HepG2 (cell line): ENCODE results near the gene ABCB8. TPM values are rescaled to one million over a fixed set of nuclear protein-coding genes. Genes with fewer than 3 reads are reported as not detected.

Experiments used
- ATRX ChIP-seq: sonication (generic); formaldehyde crosslinking; IDR thresholded peaks from 2 replicates; pipeline ENCODE4 v1.4.0; 2020; ENCODE audit warnings: missing genetic modification reagents, borderline replicate concordance
- ELF3 ChIP-seq: IDR thresholded peaks from 2 replicates; pipeline ENCODE4 v1.6.1; 2016; ENCODE audit warnings: missing genetic modification reagents, missing compliant biosample characterization
- HNF4G ChIP-seq, 2 experiments: sonication (generic) in 1 of 2; formaldehyde crosslinking in 1 of 2; IDR thresholded peaks; 2 replicates each; pipeline versions ENCODE4 v1.4.0 to v1.6.1; 2011 to 2020; ENCODE audit warnings: borderline replicate concordance in 2 of 2, low read depth in 2 of 2, mild to moderate bottlenecking in 2 of 2, low read length in 1 of 2, missing genetic modification reagents in 1 of 2, moderate library complexity in 1 of 2
- NFKB2 ChIP-seq: sonication (generic); formaldehyde crosslinking; IDR thresholded peaks from 2 replicates; pipeline ENCODE4 v1.4.0; 2020; ENCODE audit warnings: missing genetic modification reagents, borderline replicate concordance
- PHF21A ChIP-seq: sonication (generic); formaldehyde crosslinking; IDR thresholded peaks from 2 replicates; pipeline ENCODE4 v1.5.0; 2020; ENCODE audit warnings: mild to moderate bottlenecking, missing genetic modification reagents
- SALL2 ChIP-seq: sonication (generic); formaldehyde crosslinking; IDR thresholded peaks from 2 replicates; pipeline ENCODE4 v1.8.1; 2023; ENCODE audit warnings: mild to moderate bottlenecking, missing genetic modification reagents, inconsistent platforms
- SATB2 ChIP-seq: sonication (generic); formaldehyde crosslinking; IDR thresholded peaks from 2 replicates; pipeline ENCODE4 v1.5.0; 2020; ENCODE audit warnings: missing genetic modification reagents
- SP4 ChIP-seq: sonication (generic); formaldehyde crosslinking; IDR thresholded peaks from 2 replicates; pipeline ENCODE4 v1.8.1; 2023; ENCODE audit warnings: mild to moderate bottlenecking, missing genetic modification reagents
- SYNCRIP ChIP-seq: fragments of 200-400 bp; formaldehyde crosslinking; IDR thresholded peaks from 2 replicates; pipeline ENCODE4 v1.6.1; 2018; ENCODE audit warnings: mild to moderate bottlenecking, low read depth, low read length; ENCODE audit not compliant: insufficient read depth
- TBL1XR1 ChIP-seq: fragments of 150-350 bp; IDR thresholded peaks from 2 replicates; pipeline ENCODE4 v1.6.1; 2014; ENCODE audit warnings: borderline replicate concordance, low read length; ENCODE audit not compliant: partially characterized antibody
- THAP11 ChIP-seq: IDR thresholded peaks from 2 replicates; pipeline ENCODE4 v1.6.1; 2016; ENCODE audit warnings: missing biosample characterization, missing genetic modification reagents
- TP53 ChIP-seq: sonication (generic); formaldehyde crosslinking; conservative IDR thresholded peaks from 2 replicates; pipeline ENCODE4 v1.4.0; 2020; ENCODE audit warnings: missing genetic modification reagents
- ZFX ChIP-seq: sonication (generic); formaldehyde crosslinking; IDR thresholded peaks from 2 replicates; pipeline ENCODE4 v1.4.0; 2020; ENCODE audit warnings: mild to moderate bottlenecking, low read depth, missing genetic modification reagents, moderate library complexity
- ZKSCAN1 ChIP-seq: fragments of 150-350 bp; IDR thresholded peaks from 2 replicates; pipeline ENCODE4 v1.6.1; 2014; ENCODE audit warnings: low read length
- ZNF232 ChIP-seq: sonication (generic); formaldehyde crosslinking; IDR thresholded peaks from 2 replicates; pipeline ENCODE4 v1.4.0; 2020; ENCODE audit warnings: missing genetic modification reagents, borderline replicate concordance
- ZNF317 ChIP-seq: sonication (generic); formaldehyde crosslinking; IDR thresholded peaks from 2 replicates; pipeline ENCODE4 v1.5.0; 2020; ENCODE audit warnings: mild to moderate bottlenecking, missing genetic modification reagents
- ZNF451 ChIP-seq: sonication (generic); formaldehyde crosslinking; IDR thresholded peaks from 2 replicates; pipeline ENCODE4 v1.5.0; 2020; ENCODE audit warnings: mild to moderate bottlenecking, missing genetic modification reagents
- ZNF558 ChIP-seq: sonication (generic); formaldehyde crosslinking; IDR thresholded peaks from 2 replicates; pipeline ENCODE4 v1.9.0; 2022; ENCODE audit warnings: mild to moderate bottlenecking, missing genetic modification reagents, borderline replicate concordance
- ZNF564 ChIP-seq: sonication (generic); formaldehyde crosslinking; IDR thresholded peaks from 2 replicates; pipeline ENCODE4 v1.8.1; 2023; ENCODE audit warnings: mild to moderate bottlenecking, missing genetic modification reagents
- ZNF747 ChIP-seq: sonication (generic); formaldehyde crosslinking; IDR thresholded peaks from 2 replicates; pipeline ENCODE4 v1.8.1; 2023; ENCODE audit warnings: missing genetic modification reagents, mild to moderate bottlenecking, borderline replicate concordance
- ZNF776 ChIP-seq: sonication (generic); formaldehyde crosslinking; IDR thresholded peaks from 2 replicates; pipeline ENCODE4 v1.4.0; 2020; ENCODE audit warnings: mild to moderate bottlenecking, missing genetic modification reagents
- ZSCAN12 ChIP-seq: sonication (generic); formaldehyde crosslinking; IDR thresholded peaks from 2 replicates; pipeline ENCODE4 v1.9.0; 2021; ENCODE audit warnings: mild to moderate bottlenecking, missing genetic modification reagents
- polyA plus RNA-seq, 8 experiments: library from polyadenylated mRNA; depleted of rRNA in 3 of 8; stranded (reverse) in 7 of 8; unstranded in 1 of 8; fragments of >200 nt; fragmentation: Illumina TruSeq in 4 of 8; extraction: Trizol in 4 of 8; gene quantifications; 2 replicates each; pipeline versions ENCODE4 v1.2.1 to v1.2.3, GENCODE V29; 2011 to 2016; ENCODE audit warnings: low read depth in 4 of 8, missing spikeins in 1 of 8, mixed read lengths in 1 of 8; ENCODE audit not compliant: insufficient read depth in 1 of 8
- total RNA-seq, 5 experiments: library from RNA; depleted of rRNA; stranded (reverse); fragments of >200 nt; fragmentation: Illumina TruSeq; extraction: Trizol; gene quantifications; 2 replicates each; pipeline ENCODE4 v1.2.3, GENCODE V29; 2016; ENCODE audit warnings: low read depth in 1 of 5
- TF ChIP-seq, protein P1 (sequence below): IDR thresholded peaks from 2 replicates; pipeline ENCODE4 v1.6.1; 2012; ENCODE audit warnings: inconsistent platforms
- TF ChIP-seq, protein P2 (sequence below): sonication (generic); formaldehyde crosslinking; IDR thresholded peaks from 2 replicates; pipeline ENCODE4 v1.8.0; 2022; ENCODE audit warnings: low read depth, missing genetic modification reagents
- TF ChIP-seq, protein P3 (sequence below): sonication (generic); formaldehyde crosslinking; IDR thresholded peaks from 2 replicates; pipeline ENCODE4 v1.4.0; 2020; ENCODE audit warnings: missing genetic modification reagents
- TF ChIP-seq, protein P4 (sequence below): sonication (generic); formaldehyde crosslinking; IDR thresholded peaks from 2 replicates; pipeline ENCODE4 v1.4.0; 2020; ENCODE audit warnings: low read depth, mild to moderate bottlenecking, missing genetic modification reagents

Gene ABCB8
- total and polyA plus RNA-seq, 2 of the 13 experiments (the other 11 are each of a cell fraction or from before 2014, with no cell fraction given), result 6.6 to 16.7 TPM

DNA sequence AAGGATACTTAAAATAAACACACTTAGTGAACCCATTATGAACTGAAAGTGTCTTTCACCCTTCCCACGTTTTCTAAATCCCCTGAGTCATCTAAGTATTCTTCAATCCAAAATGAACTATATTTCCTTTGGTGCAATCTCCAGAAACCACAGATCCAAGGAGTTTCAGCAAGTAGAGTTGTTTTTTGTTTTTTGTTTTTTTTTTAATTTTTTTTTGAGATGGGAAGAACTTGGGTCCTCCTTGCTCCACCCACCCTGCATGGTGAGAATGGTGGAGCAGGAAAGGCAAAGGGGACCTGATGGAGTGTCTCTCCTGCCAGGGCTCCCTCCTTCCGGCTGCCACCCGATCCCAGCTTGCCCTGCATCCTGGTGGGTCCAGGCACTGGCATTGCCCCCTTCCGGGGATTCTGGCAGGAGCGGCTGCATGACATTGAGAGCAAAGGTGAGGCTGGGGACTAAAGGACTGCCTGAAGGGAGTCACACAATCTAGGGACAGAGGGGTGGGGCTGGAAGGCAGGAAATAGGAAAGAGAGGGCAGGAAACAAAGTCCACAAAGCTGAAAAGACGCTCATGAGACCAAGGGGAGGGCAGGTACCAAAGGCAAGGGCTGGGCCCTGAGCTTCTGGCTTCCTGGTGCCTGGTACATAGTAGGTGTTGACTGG lies 16.1 kb upstream of the ABCB8 start (continued):
- TF ChIP-seq ZFX (CRISPR knock-in tag) (peak; percentile 70), ATRX (no peak), TBL1XR1 (no peak), ZNF317 (CRISPR knock-in tag) (no peak), SYNCRIP (no peak), NFKB2 (CRISPR knock-in tag) (no peak), ZNF451 (CRISPR knock-in tag) (no peak), PHF21A (CRISPR knock-in tag) (peak; percentile 71), HNF4G (IDR thresholded peaks at IDR 0.05; ENCODE audit: borderline replicate concordance, low read depth, low read length) (peak; percentile 51; the same call in 1 of the 2 replicates), HNF4G (CRISPR knock-in tag; IDR thresholded peaks at IDR 0.05; ENCODE audit: borderline replicate concordance, low read depth) (peak; percentile 77; the same call in 1 of the 2 replicates), SP4 (peak; percentile 57; the same call in 1 of the 2 replicates), ZNF564 (CRISPR knock-in tag) (no peak), ZKSCAN1 (no peak), SATB2 (CRISPR knock-in tag) (no peak), ZNF747 (CRISPR knock-in tag) (no peak), SALL2 (CRISPR knock-in tag) (no peak), ZNF776 (no peak), TP53 (CRISPR knock-in tag) (no peak), ELF3 (CRISPR knock-in tag) (peak; percentile 79), ZSCAN12 (CRISPR knock-in tag) (no peak), ZNF232 (CRISPR knock-in tag) (no peak), ZNF558 (CRISPR knock-in tag) (no peak), THAP11 (CRISPR knock-in tag) (peak; percentile 53)
- TF ChIP-seq, protein P1, sequence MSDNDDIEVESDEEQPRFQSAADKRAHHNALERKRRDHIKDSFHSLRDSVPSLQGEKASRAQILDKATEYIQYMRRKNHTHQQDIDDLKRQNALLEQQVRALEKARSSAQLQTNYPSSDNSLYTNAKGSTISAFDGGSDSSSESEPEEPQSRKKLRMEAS, result peak; percentile 26; the same call in 1 of the 2 replicates
- TF ChIP-seq, protein P2, sequence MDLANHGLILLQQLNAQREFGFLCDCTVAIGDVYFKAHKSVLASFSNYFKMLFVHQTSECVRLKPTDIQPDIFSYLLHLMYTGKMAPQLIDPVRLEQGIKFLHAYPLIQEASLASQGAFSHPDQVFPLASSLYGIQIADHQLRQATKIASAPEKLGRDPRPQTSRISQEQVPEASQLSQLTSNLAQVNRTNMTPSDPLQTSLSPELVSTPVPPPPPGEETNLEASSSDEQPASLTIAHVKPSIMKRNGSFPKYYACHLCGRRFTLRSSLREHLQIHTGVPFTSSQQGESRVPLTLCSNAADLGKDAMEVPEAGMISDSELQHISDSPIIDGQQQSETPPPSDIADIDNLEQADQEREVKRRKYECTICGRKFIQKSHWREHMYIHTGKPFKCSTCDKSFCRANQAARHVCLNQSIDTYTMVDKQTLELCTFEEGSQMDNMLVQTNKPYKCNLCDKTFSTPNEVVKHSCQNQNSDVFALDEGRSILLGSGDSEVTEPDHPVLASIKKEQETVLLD (CRISPR knock-in tag), result no peak
- TF ChIP-seq, protein P3, sequence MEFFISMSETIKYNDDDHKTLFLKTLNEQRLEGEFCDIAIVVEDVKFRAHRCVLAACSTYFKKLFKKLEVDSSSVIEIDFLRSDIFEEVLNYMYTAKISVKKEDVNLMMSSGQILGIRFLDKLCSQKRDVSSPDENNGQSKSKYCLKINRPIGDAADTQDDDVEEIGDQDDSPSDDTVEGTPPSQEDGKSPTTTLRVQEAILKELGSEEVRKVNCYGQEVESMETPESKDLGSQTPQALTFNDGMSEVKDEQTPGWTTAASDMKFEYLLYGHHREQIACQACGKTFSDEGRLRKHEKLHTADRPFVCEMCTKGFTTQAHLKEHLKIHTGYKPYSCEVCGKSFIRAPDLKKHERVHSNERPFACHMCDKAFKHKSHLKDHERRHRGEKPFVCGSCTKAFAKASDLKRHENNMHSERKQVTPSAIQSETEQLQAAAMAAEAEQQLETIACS (CRISPR knock-in tag), result no peak
- TF ChIP-seq, protein P4, sequence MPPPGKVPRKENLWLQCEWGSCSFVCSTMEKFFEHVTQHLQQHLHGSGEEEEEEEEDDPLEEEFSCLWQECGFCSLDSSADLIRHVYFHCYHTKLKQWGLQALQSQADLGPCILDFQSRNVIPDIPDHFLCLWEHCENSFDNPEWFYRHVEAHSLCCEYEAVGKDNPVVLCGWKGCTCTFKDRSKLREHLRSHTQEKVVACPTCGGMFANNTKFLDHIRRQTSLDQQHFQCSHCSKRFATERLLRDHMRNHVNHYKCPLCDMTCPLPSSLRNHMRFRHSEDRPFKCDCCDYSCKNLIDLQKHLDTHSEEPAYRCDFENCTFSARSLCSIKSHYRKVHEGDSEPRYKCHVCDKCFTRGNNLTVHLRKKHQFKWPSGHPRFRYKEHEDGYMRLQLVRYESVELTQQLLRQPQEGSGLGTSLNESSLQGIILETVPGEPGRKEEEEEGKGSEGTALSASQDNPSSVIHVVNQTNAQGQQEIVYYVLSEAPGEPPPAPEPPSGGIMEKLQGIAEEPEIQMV (CRISPR knock-in tag), result no peak
